HEK293 (cell line): ENCODE results near the gene BEGAIN.

ENCODE experiments used
- CTCF ChIA-PET: fragments of 350-600 bp; formaldehyde crosslinking; extraction: SDS; loops from one replicate; lab custom pipeline; 2021; ENCODE audit warnings: antibody characterized with exemption; lab: Yijun Ruan, JAX
- POLR2A ChIA-PET: fragments of 300-600 bp; formaldehyde crosslinking; extraction: SDS; loops from one replicate; lab custom pipeline; 2020; ENCODE audit warnings: antibody characterized with exemption, inconsistent platforms; lab: Yijun Ruan, JAX
- H3K27ac ChIP-seq: fragments of 200-500 bp; sonication (Bioruptor generic); 2 replicates; pipeline ENCODE4 v1.5.1; 2014; ENCODE audit warnings: low read depth, low read length, control low read depth, inconsistent platforms; ENCODE audit errors: extremely low read depth
- H3K36me3 ChIP-seq, 2 experiments: fragments of 200-500 bp in 1 of 2; sonication (Bioruptor generic) in 1 of 2; 1 replicate in 1 of 2; 2 replicates in 1 of 2; pipeline ENCODE4 v1.5.1; 2014 to 2017; ENCODE audit warnings: inconsistent platforms in 2 of 2, low read length in 2 of 2; ENCODE audit not compliant: control insufficient read depth in 2 of 2, insufficient read depth in 1 of 2
- H3K4me1 ChIP-seq: fragments of 200-500 bp; sonication (Bioruptor generic); 2 replicates; pipeline ENCODE4 v1.5.1; 2014; ENCODE audit warnings: mild to moderate bottlenecking, low read length, inconsistent platforms; ENCODE audit not compliant: control insufficient read depth, insufficient read depth
- H3K4me3 ChIP-seq: 2 replicates; pipeline ENCODE4 v1.5.1; 2011; ENCODE audit warnings: low read depth, mild to moderate bottlenecking, control low read depth, low read length, moderate library complexity
- H3K9me3 ChIP-seq: fragments of 200-500 bp; sonication (Bioruptor generic); 2 replicates; pipeline ENCODE4 v1.5.1; 2014; ENCODE audit warnings: low read depth, low read length, inconsistent platforms; ENCODE audit not compliant: control insufficient read depth, insufficient read depth
- BCL11B ChIP-seq: fragments of 450-650 bp; formaldehyde crosslinking; IDR thresholded peaks from 2 replicates; pipeline ENCODE4 v1.5.1; 2016; ENCODE audit warnings: low read depth, missing biosample characterization, missing genetic modification characterization
- EGR2 ChIP-seq: fragments of 450-650 bp; formaldehyde crosslinking; IDR thresholded peaks from 2 replicates; pipeline ENCODE4 v1.5.1; 2016; ENCODE audit warnings: low read depth, missing biosample characterization, missing genetic modification characterization
- KLF9 ChIP-seq: fragments of 450-650 bp; formaldehyde crosslinking; IDR thresholded peaks from 2 replicates; pipeline ENCODE4 v1.5.1; 2016; ENCODE audit warnings: missing biosample characterization, missing genetic modification characterization, low read depth
- SETDB1 ChIP-seq: IDR thresholded peaks from one replicate; pipeline ENCODE4 v1.6.1; 2017; ENCODE audit warnings: mild to moderate bottlenecking, low read length, moderate library complexity, mixed read lengths; ENCODE audit not compliant: insufficient read length
- ZFP69B ChIP-seq: fragments of 450-650 bp; formaldehyde crosslinking; IDR thresholded peaks from 2 replicates; pipeline ENCODE4 v1.5.1; 2016; ENCODE audit warnings: missing biosample characterization, missing genetic modification characterization
- ZIC2 ChIP-seq: fragments of 450-650 bp; formaldehyde crosslinking; IDR thresholded peaks from 2 replicates; pipeline ENCODE4 v1.5.1; 2016; ENCODE audit warnings: missing biosample characterization, missing genetic modification characterization
- ZNF121 ChIP-seq: fragments of 450-650 bp; formaldehyde crosslinking; IDR thresholded peaks from 2 replicates; pipeline ENCODE4 v1.5.1; 2016; ENCODE audit warnings: missing biosample characterization, missing genetic modification characterization
- ZNF133 ChIP-seq: fragments of 450-650 bp; formaldehyde crosslinking; IDR thresholded peaks from 2 replicates; pipeline ENCODE4 v1.5.1; 2016; ENCODE audit warnings: missing biosample characterization, missing genetic modification characterization
- ZNF335 ChIP-seq: fragments of 450-650 bp; formaldehyde crosslinking; conservative IDR thresholded peaks from 2 replicates; pipeline ENCODE4 v1.5.1; 2016; ENCODE audit warnings: missing biosample characterization, missing genetic modification characterization
- ZNF341 ChIP-seq: fragments of 450-650 bp; formaldehyde crosslinking; IDR thresholded peaks from 2 replicates; pipeline ENCODE4; 2016; ENCODE audit warnings: low read depth, missing biosample characterization, missing genetic modification characterization
- ZNF549 ChIP-seq: fragments of 450-650 bp; IDR thresholded peaks from 2 replicates; pipeline ENCODE4 v1.5.1; 2018; ENCODE audit warnings: missing biosample characterization, missing genetic modification characterization, mild to moderate bottlenecking, inconsistent platforms, moderate library complexity
- ZNF624 ChIP-seq: fragments of 450-650 bp; formaldehyde crosslinking; IDR thresholded peaks from 2 replicates; pipeline ENCODE4 v1.5.1; 2017; ENCODE audit warnings: missing biosample characterization, missing genetic modification characterization
- ZNF626 ChIP-seq: fragments of 450-650 bp; sonication (Bioruptor Pico); formaldehyde crosslinking; IDR thresholded peaks from 2 replicates; pipeline ENCODE4 v1.5.1; 2018; ENCODE audit warnings: missing biosample characterization, missing genetic modification characterization, inconsistent platforms
- ZXDB ChIP-seq: fragments of 450-650 bp; formaldehyde crosslinking; IDR thresholded peaks from 2 replicates; pipeline ENCODE4 v1.5.1; 2016; ENCODE audit warnings: missing biosample characterization, missing genetic modification characterization
- TF ChIP-seq, protein P1 (sequence below): fragments of 450-650 bp; formaldehyde crosslinking; IDR thresholded peaks from 2 replicates; pipeline ENCODE4 v1.5.1; 2017; ENCODE audit warnings: missing biosample characterization, mild to moderate bottlenecking, missing genetic modification characterization, moderate library complexity
- TF ChIP-seq, protein P2 (sequence below): fragments of 450-650 bp; formaldehyde crosslinking; IDR thresholded peaks from 2 replicates; pipeline ENCODE4 v1.5.1; 2016; ENCODE audit warnings: missing biosample characterization, missing genetic modification characterization
- TF ChIP-seq, protein P3 (sequence below): IDR thresholded peaks from 2 replicates; pipeline ENCODE4 v1.6.1; 2011; ENCODE audit warnings: mild to moderate bottlenecking, low read depth, low read length, borderline replicate concordance
- TF ChIP-seq, protein P4 (sequence below): sonication (generic); formaldehyde crosslinking; IDR thresholded peaks from 2 replicates; pipeline ENCODE4 v1.8.1; 2022; ENCODE audit warnings: mild to moderate bottlenecking, moderate library complexity, missing genetic modification reagents
- TF ChIP-seq, protein P5 (sequence below): fragments of 450-650 bp; formaldehyde crosslinking; IDR thresholded peaks from 2 replicates; pipeline ENCODE4 v1.5.1; 2016; ENCODE audit warnings: missing biosample characterization, missing genetic modification characterization

BEGAIN gene

DNA sequence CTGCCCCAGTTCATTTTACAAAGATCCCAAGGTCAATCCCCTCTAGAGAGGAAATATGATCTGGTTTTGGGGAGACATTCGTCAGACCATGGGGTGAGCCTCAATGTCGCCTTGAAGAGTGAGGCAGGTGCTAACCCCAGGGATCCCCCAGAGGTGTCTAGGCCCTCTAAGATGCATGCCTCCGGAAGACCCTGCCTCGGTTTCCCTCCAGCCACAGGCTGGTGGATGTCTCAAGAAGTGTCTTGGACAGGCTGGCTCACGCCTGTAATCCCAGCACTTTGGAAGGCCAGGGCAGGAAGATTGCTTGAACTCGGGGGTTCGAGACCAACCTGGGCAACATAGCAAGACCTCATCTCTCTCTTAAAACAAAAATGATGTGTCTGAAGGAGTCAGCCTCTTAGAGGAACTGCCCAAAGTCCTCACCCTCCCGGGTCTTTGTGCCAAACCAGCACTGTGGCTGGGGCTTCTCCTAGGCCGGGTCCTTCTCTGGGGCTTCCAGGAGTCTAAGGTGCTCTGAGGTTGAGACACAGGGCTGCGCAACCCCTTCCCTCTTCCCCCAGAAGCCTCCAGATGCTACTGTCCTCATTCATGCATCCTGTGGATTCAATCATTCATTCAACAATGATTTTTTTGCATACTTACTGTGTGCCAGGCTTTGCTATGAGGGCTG is 24.7 kb upstream of the BEGAIN start:
- Histone ChIP-seq H3K9me3 (no peaks in the 10 kb centered on the region), H3K4me1 (no peaks in the 10 kb centered on the region), H3K36me3 (no peaks in the 10 kb centered on the region), H3K27ac (no peak overlapping the region), H3K4me3 (no peak overlapping the region)
- CTCF ChIA-PET = no interaction called here
- TF ChIP-seq, protein P1, sequence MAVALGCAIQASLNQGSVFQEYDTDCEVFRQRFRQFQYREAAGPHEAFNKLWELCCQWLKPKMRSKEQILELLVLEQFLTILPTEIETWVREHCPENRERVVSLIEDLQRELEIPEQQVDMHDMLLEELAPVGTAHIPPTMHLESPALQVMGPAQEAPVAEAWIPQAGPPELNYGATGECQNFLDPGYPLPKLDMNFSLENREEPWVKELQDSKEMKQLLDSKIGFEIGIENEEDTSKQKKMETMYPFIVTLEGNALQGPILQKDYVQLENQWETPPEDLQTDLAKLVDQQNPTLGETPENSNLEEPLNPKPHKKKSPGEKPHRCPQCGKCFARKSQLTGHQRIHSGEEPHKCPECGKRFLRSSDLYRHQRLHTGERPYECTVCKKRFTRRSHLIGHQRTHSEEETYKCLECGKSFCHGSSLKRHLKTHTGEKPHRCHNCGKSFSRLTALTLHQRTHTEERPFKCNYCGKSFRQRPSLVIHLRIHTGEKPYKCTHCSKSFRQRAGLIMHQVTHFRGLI (tag by site-specific recombination) = no peak
- TF ChIP-seq, protein P2, sequence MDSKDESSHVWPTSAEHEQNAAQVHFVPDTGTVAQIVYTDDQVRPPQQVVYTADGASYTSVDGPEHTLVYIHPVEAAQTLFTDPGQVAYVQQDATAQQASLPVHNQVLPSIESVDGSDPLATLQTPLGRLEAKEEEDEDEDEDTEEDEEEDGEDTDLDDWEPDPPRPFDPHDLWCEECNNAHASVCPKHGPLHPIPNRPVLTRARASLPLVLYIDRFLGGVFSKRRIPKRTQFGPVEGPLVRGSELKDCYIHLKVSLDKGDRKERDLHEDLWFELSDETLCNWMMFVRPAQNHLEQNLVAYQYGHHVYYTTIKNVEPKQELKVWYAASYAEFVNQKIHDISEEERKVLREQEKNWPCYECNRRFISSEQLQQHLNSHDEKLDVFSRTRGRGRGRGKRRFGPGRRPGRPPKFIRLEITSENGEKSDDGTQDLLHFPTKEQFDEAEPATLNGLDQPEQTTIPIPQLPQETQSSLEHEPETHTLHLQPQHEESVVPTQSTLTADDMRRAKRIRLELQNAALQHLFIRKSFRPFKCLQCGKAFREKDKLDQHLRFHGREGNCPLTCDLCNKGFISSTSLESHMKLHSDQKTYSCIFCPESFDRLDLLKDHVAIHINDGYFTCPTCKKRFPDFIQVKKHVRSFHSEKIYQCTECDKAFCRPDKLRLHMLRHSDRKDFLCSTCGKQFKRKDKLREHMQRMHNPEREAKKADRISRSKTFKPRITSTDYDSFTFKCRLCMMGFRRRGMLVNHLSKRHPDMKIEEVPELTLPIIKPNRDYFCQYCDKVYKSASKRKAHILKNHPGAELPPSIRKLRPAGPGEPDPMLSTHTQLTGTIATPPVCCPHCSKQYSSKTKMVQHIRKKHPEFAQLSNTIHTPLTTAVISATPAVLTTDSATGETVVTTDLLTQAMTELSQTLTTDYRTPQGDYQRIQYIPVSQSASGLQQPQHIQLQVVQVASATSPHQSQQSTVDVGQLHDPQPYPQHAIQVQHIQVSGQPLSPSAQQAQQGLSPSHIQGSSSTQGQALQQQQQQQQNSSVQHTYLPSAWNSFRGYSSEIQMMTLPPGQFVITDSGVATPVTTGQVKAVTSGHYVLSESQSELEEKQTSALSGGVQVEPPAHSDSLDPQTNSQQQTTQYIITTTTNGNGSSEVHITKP (tag by site-specific recombination) = no peak
- TF ChIP-seq ZNF341 (tag by site-specific recombination) (no peak), ZNF133 (no peak), EGR2 (tag by site-specific recombination) (no peak), ZNF626 (tag by site-specific recombination) (no peak), KLF9 (no peak), BCL11B (no peak), SETDB1 (no peak), ZFP69B (tag by site-specific recombination) (no peak), ZIC2 (tag by site-specific recombination) (no peak), ZNF549 (no peak), ZNF624 (no peak), ZNF121 (tag by site-specific recombination) (no peak), ZXDB (tag by site-specific recombination) (no peak), ZNF335 (tag by site-specific recombination) (no peak)
- TF ChIP-seq, protein P3, sequence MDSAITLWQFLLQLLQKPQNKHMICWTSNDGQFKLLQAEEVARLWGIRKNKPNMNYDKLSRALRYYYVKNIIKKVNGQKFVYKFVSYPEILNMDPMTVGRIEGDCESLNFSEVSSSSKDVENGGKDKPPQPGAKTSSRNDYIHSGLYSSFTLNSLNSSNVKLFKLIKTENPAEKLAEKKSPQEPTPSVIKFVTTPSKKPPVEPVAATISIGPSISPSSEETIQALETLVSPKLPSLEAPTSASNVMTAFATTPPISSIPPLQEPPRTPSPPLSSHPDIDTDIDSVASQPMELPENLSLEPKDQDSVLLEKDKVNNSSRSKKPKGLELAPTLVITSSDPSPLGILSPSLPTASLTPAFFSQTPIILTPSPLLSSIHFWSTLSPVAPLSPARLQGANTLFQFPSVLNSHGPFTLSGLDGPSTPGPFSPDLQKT = no peak
- TF ChIP-seq, protein P4, sequence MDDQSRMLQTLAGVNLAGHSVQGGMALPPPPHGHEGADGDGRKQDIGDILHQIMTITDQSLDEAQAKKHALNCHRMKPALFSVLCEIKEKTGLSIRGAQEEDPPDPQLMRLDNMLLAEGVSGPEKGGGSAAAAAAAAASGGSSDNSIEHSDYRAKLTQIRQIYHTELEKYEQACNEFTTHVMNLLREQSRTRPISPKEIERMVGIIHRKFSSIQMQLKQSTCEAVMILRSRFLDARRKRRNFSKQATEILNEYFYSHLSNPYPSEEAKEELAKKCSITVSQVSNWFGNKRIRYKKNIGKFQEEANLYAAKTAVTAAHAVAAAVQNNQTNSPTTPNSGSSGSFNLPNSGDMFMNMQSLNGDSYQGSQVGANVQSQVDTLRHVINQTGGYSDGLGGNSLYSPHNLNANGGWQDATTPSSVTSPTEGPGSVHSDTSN (CRISPR knock-in tag) = no peak
- TF ChIP-seq, protein P5, sequence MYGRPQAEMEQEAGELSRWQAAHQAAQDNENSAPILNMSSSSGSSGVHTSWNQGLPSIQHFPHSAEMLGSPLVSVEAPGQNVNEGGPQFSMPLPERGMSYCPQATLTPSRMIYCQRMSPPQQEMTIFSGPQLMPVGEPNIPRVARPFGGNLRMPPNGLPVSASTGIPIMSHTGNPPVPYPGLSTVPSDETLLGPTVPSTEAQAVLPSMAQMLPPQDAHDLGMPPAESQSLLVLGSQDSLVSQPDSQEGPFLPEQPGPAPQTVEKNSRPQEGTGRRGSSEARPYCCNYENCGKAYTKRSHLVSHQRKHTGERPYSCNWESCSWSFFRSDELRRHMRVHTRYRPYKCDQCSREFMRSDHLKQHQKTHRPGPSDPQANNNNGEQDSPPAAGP (tag by site-specific recombination) = no peak
- POLR2A ChIA-PET = no interaction called here
